Activated naive CD8-positive, alpha-beta T cell treated with anti-CD3 and anti-CD28 coated beads, Interleukin-2, amount 10 ng/mL, durations not matched to agents 7 days and 5 days (primary cell): ENCODE data around the gene RPP40. TPM values are rescaled to one million over a fixed set of nuclear protein-coding genes. Genes with fewer than 3 reads are reported as not detected.

ENCODE experiments used
- ATAC-seq: fragments of 150-1000 bp; cut with Tn5 transposase; one replicate; pipeline ENCODE4 v1.10.0; 2021; ENCODE audit warnings: low read depth, moderate library complexity
- POLR2A ChIA-PET: fragments of 350-600 bp; sonication (Branson Sonifier 250); formaldehyde crosslinking; loops from one replicate; lab custom pipeline; 2021; ENCODE audit warnings: antibody characterized with exemption; lab: Charles Lee
- DNase-seq: peaks from one replicate; pipeline ENCODE4 v3.0.0; 2021
- H3K27ac Mint-ChIP-seq: one replicate; pipeline ENCODE4 v1.8.0; 2022; ENCODE audit warnings: mild to moderate bottlenecking, mixed read lengths
- H3K27me3 Mint-ChIP-seq: one replicate; pipeline ENCODE4 v1.8.0; 2022; ENCODE audit warnings: mild to moderate bottlenecking, moderate library complexity, mixed read lengths
- H3K36me3 Mint-ChIP-seq: one replicate; pipeline ENCODE4 v1.8.0; 2021; ENCODE audit warnings: mild to moderate bottlenecking, mixed read lengths
- H3K4me1 Mint-ChIP-seq: one replicate; pipeline ENCODE4 v1.8.0; 2021; ENCODE audit warnings: mixed read lengths
- H3K4me3 Mint-ChIP-seq: one replicate; pipeline ENCODE4 v1.8.0; 2022; ENCODE audit warnings: mild to moderate bottlenecking, moderate library complexity, mixed read lengths
- H3K9me3 Mint-ChIP-seq: one replicate; pipeline ENCODE4 v1.8.0; 2021; ENCODE audit warnings: mixed read lengths
- total RNA-seq, 2 experiments: library from RNA; stranded (reverse); gene quantifications; one replicate each; pipeline ENCODE4 v1.2.3, GENCODE V29; 2021

Gene RPP40
- total RNA-seq, 2 experiments from 2014 or later, result 3.4 to 4.0 TPM

GRCh38 chr6:5004373-5005037 is 668 bp upstream of the RPP40 start:
- H3K27me3 Mint-ChIP-seq, result no peaks in the 10 kb centered on the region
- H3K36me3 Mint-ChIP-seq, result no peaks in the 10 kb centered on the region
- H3K27ac Mint-ChIP-seq, result peak overlapping the region; percentile 93
- H3K4me3 Mint-ChIP-seq, result peak overlapping the region; percentile 89
- no peak for DNase-seq
- POLR2A ChIA-PET, result interaction anchor here (0.6 kb wide), 1 partner anchor 1965 kb away, joined by 3 read pairs; no protein-coding TSS in a partner anchor
- H3K9me3 Mint-ChIP-seq, result no peaks in the 10 kb centered on the region
- peaks cover 17% of the 10 kb centered on the region for H3K4me1 Mint-ChIP-seq
- no peak for ATAC-seq

DNA sequence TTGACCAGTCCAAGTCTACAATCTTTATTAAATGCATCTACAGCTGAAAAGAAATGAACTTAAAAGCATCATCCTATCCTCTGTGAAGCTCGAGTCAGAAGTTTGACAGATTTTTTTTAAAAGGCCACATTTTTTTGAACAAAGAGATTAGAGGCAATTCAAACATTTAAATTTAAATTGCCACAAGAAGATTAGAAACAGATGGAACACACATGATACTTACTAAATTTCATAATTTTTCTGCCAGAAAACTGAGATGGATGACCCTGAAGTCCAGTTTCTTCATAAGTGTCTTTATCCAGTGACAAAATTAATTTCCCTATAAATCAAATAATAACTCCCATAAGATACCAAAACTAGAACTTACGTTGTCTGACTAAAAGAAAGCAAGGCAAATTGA is 4.3 kb downstream of the RPP40 start:
- H3K4me1 Mint-ChIP-seq, result peaks cover 15% of the 10 kb centered on the region
- DNase-seq, result no peak
- peaks cover 4% of the 10 kb centered on the region for H3K36me3 Mint-ChIP-seq
- H3K27me3 Mint-ChIP-seq, result no peaks in the 10 kb centered on the region
- POLR2A ChIA-PET, result no interaction called here
- H3K4me3 Mint-ChIP-seq, result no peak overlapping the region
- no peaks in the 10 kb centered on the region for H3K9me3 Mint-ChIP-seq
- ATAC-seq, result no peak
- H3K27ac Mint-ChIP-seq, result no peak overlapping the region

- ATAC-seq, result no peak
- POLR2A ChIA-PET, result no interaction called here
- H3K36me3 Mint-ChIP-seq, result peaks cover 10% of the 10 kb centered on the region
- peaks cover 10% of the 10 kb centered on the region for H3K4me1 Mint-ChIP-seq
- no peak overlapping the region for H3K27ac Mint-ChIP-seq
- no peak for DNase-seq
- no peaks in the 10 kb centered on the region for H3K9me3 Mint-ChIP-seq
- H3K4me3 Mint-ChIP-seq, result no peak overlapping the region
- no peaks in the 10 kb centered on the region for H3K27me3 Mint-ChIP-seq
Measured at GRCh38 chr6:4997862-4998261, 6.0 kb downstream of the RPP40 start.

GRCh38 chr6:4994741-4995140 is 9.1 kb downstream of the RPP40 start:
- Mint-ChIP-seq H3K4me1 (no peaks in the 10 kb centered on the region), H3K4me3 (no peak overlapping the region), H3K27ac (no peak overlapping the region), H3K9me3 (no peaks in the 10 kb centered on the region), H3K36me3 (peaks cover 15% of the 10 kb centered on the region), H3K27me3 (no peaks in the 10 kb centered on the region)
- POLR2A ChIA-PET, result no interaction called here
- DNase-seq, result no peak
- ATAC-seq, result no peak

- ATAC-seq (no peak), DNase-seq (no peak)
- no peaks in the 10 kb centered on the region for H3K4me1 Mint-ChIP-seq
- POLR2A ChIA-PET, result no interaction called here
- no peaks in the 10 kb centered on the region for H3K9me3 Mint-ChIP-seq
- no peak overlapping the region for H3K4me3 Mint-ChIP-seq
- H3K27ac Mint-ChIP-seq, result no peak overlapping the region
- peaks cover 5% of the 10 kb centered on the region for H3K36me3 Mint-ChIP-seq
- peaks cover 5% of the 10 kb centered on the region for H3K27me3 Mint-ChIP-seq
Measured at GRCh38 chr6:4987432-4987831, 16.4 kb downstream of the RPP40 start.

GRCh38 chr6:4986999-4987398 is 16.8 kb downstream of the RPP40 start:
- DNase-seq (no peak), ATAC-seq (no peak)
- Mint-ChIP-seq H3K27me3 (peaks cover 5% of the 10 kb centered on the region), H3K36me3 (peaks cover 5% of the 10 kb centered on the region), H3K27ac (no peak overlapping the region), H3K4me3 (no peak overlapping the region), H3K9me3 (no peaks in the 10 kb centered on the region), H3K4me1 (no peaks in the 10 kb centered on the region)
- POLR2A ChIA-PET, result no interaction called here

DNA sequence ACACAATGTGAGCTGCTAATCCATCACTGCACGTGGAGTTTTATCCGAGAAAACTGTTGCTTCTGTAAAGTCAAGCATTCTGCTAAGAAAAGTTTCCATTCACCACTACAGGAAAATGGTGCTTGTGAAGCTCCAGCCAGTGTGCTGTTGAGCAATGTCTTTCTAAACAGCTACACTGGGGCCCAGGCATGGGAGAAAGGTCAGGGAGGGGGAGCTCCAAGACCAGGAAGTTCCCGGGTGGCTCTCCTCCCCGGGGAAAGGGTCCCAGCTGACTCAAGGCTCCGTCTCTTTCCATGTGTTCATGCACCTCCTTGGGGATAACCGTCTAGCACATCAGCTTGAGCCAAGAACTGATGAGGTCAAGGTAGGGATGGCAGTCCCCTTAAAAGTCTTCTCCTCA is 20.5 kb downstream of the RPP40 start:
- no peak for DNase-seq
- no peaks in the 10 kb centered on the region for H3K36me3 Mint-ChIP-seq
- POLR2A ChIA-PET, result no interaction called here
- H3K27me3 Mint-ChIP-seq, result peaks cover 5% of the 10 kb centered on the region
- no peak for ATAC-seq
- no peaks in the 10 kb centered on the region for H3K4me1 Mint-ChIP-seq
- H3K9me3 Mint-ChIP-seq, result peaks cover 8% of the 10 kb centered on the region
- no peak overlapping the region for H3K27ac Mint-ChIP-seq
- H3K4me3 Mint-ChIP-seq, result no peak overlapping the region

DNA sequence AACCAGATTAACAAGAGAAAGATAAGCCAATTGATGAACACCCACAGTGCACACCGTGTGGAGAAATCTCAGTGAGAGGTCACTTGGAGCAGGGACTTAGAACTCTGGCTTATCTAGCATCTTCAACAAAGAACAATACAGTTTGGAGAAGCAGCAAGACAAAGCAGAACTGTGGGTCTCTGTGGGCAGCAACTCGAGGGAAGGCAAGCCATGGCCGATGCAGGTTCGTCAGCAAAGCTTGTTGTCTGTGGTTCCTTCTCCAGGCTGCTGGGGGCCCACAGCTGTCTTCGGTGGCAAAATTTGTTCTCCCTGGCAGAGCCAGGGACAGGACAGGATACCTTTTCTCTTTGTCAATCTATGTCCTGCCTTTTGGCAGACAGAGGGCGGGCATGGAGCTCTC is 22.1 kb downstream of the RPP40 start:
- Mint-ChIP-seq H3K9me3 (peaks cover 11% of the 10 kb centered on the region), H3K27ac (no peak overlapping the region), H3K36me3 (no peaks in the 10 kb centered on the region), H3K27me3 (peaks cover 7% of the 10 kb centered on the region), H3K4me1 (no peaks in the 10 kb centered on the region), H3K4me3 (no peak overlapping the region)
- DNase-seq, result no peak
- no peak for ATAC-seq
- POLR2A ChIA-PET, result no interaction called here

- Mint-ChIP-seq H3K27ac (no peak overlapping the region), H3K4me1 (no peaks in the 10 kb centered on the region), H3K9me3 (peaks cover 13% of the 10 kb centered on the region), H3K4me3 (no peak overlapping the region), H3K27me3 (peaks cover 6% of the 10 kb centered on the region), H3K36me3 (no peaks in the 10 kb centered on the region)
- DNase-seq (no peak), ATAC-seq (no peak)
- POLR2A ChIA-PET, result no interaction called here
Measured at GRCh38 chr6:4979426-4979825, 24.4 kb downstream of the RPP40 start.

DNA sequence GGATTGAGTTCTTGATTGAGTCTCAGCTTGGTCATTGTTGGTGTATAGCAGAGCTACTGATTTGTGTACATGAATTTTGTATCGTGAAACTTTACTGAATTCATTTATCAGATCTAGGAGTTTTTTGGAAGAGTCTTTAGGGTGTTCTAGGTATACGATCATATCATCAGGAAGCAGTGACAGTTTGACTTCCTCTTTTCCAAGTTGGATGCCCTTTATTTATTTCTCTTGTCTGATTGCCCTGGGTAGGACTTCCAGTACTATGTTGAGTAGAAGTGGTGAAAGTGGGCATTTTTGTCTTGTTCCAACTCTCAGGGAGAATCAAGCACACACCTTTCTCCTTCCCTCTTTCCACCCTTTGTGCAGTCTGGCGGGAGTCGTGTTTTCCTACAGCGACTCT is 26.4 kb downstream of the RPP40 start:
- POLR2A ChIA-PET, result interaction anchor here (0.7 kb wide), 1 partner anchor 30 kb away, joined by 3 read pairs; no protein-coding TSS in a partner anchor
- Mint-ChIP-seq H3K27ac (no peak overlapping the region), H3K27me3 (peaks cover 3% of the 10 kb centered on the region), H3K9me3 (peaks cover 13% of the 10 kb centered on the region), H3K4me3 (no peak overlapping the region), H3K36me3 (no peaks in the 10 kb centered on the region), H3K4me1 (no peaks in the 10 kb centered on the region)
- no peak for DNase-seq
- no peak for ATAC-seq

- Mint-ChIP-seq H3K4me3 (no peak overlapping the region), H3K27me3 (peaks cover 5% of the 10 kb centered on the region), H3K9me3 (peaks cover 13% of the 10 kb centered on the region), H3K36me3 (no peaks in the 10 kb centered on the region), H3K27ac (no peak overlapping the region), H3K4me1 (no peaks in the 10 kb centered on the region)
- POLR2A ChIA-PET, result no interaction called here
- ATAC-seq, result no peak
- no peak for DNase-seq
Measured at GRCh38 chr6:4975506-4975905, 28.3 kb downstream of the RPP40 start.

GRCh38 chr6:4974962-4975361 is 28.9 kb downstream of the RPP40 start:
- Mint-ChIP-seq H3K27ac (no peak overlapping the region), H3K4me3 (no peak overlapping the region), H3K9me3 (peaks cover 13% of the 10 kb centered on the region), H3K4me1 (no peaks in the 10 kb centered on the region), H3K36me3 (no peaks in the 10 kb centered on the region), H3K27me3 (peaks cover 5% of the 10 kb centered on the region)
- no peak for ATAC-seq
- DNase-seq, result no peak
- POLR2A ChIA-PET, result no interaction called here

DNA sequence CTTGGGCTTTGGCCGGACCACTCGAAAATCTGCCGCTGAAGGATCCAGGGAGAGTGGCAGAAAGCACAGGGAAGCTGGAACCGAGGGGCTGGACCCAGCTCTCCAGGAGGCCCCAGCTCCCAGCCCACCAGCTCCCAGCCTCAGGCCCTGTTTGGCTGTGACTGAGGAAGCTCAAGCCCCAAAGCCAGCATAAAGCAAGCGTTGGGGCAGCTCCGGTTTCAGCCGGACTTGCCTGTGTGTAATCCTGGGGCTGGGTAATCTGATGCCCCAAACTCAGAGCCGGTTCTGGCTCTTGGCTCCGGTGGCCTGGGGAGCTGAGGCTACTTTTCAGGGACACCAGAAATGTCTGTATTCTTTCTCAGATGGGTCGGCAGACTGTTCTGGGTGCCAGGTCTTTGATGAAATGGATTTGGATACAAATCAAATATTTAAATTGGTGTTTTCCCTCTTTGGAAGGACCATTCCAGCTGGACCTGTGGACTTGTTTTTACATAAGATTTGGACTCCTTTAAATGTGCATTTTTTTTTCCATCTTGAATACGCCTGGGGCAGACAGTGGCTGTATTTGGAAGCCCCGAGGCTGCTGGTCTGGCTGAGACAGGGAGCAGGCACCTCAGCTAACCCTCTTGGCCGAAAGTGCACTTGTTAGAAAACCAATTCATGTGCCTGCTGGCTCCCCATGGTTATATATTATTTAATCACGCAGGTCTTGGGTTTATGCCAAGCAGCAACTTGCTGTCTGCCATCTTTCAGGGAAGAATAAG is 29.7 kb downstream of the RPP40 start:
- Mint-ChIP-seq H3K27ac (no peak overlapping the region), H3K4me1 (no peaks in the 10 kb centered on the region), H3K36me3 (no peaks in the 10 kb centered on the region), H3K27me3 (peaks cover 5% of the 10 kb centered on the region), H3K4me3 (no peak overlapping the region), H3K9me3 (peaks cover 9% of the 10 kb centered on the region)
- no peak for DNase-seq
- POLR2A ChIA-PET, result no interaction called here
- ATAC-seq, result no peak

DNA sequence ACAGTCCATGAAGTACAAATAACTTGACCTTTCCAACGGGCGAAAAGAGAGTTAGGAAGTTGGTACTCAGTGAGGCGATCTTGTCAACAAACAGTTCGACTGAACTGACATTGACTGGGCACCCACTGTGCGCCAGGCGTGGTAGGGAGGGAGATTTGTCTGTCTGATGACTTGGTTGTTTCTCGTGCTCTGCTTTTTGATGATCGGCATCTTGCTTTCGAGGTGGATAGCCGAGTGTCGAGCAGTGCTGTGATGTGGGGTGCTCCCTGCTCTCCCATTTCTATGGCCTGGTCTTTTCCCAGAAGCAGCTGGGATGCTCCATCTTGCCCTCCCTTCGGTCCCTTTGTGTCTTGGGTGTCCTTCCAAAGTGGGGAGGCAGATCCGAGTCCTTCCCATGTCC is 30.4 kb downstream of the RPP40 start:
- ATAC-seq, result no peak
- Mint-ChIP-seq H3K4me1 (no peaks in the 10 kb centered on the region), H3K27me3 (peaks cover 5% of the 10 kb centered on the region), H3K4me3 (no peak overlapping the region), H3K27ac (no peak overlapping the region), H3K9me3 (peaks cover 6% of the 10 kb centered on the region), H3K36me3 (no peaks in the 10 kb centered on the region)
- POLR2A ChIA-PET, result no interaction called here
- DNase-seq, result no peak
